ENCODE measurements around the gene NBEAL2. TPM values are rescaled to one million over a fixed set of nuclear protein-coding genes. Genes with fewer than 3 reads are reported as not detected.

The NBEAL2 gene
- total and polyA plus RNA-seq, 10 of the 15 experiments (the other 5 are each of a cell fraction or from before 2014, with no cell fraction given): 0.07 to 127 (median 29.4) TPM

GRCh38 chr3:47006145-47006651 lies 26.7 kb downstream of the NBEAL2 start (continued):
- no peak for TF ChIP-seq REST (IDR thresholded peaks at IDR 0.05; ENCODE audit: low read depth, low read length)
- TF ChIP-seq TARDBP (IDR thresholded peaks at IDR 0.05; ENCODE audit: borderline replicate concordance): no peak
- no peak for TF ChIP-seq RBBP5 (conservative IDR thresholded peaks at IDR 0.05)
- TF ChIP-seq SRF (IDR thresholded peaks at IDR 0.05; ENCODE audit: low read depth in 2 of 2, low read length in 2 of 2): no peak
- no peak for TF ChIP-seq CREB1 (IDR thresholded peaks at IDR 0.05; ENCODE audit: low read depth)
- TF ChIP-seq IKZF2 (IDR thresholded peaks at IDR 0.05): no peak
- TF ChIP-seq ZBTB33 (IDR thresholded peaks at IDR 0.05): no peak
- no peak for TF ChIP-seq NRF1 (conservative IDR thresholded peaks at IDR 0.05; ENCODE audit: low read depth, low read length)
- no peak for TF ChIP-seq ZBTB40 (IDR thresholded peaks at IDR 0.05; ENCODE audit: borderline replicate concordance)
- TF ChIP-seq NFIC (IDR thresholded peaks at IDR 0.05; ENCODE audit: low read depth, low read length): no peak
- TF ChIP-seq CHD4 (IDR thresholded peaks at IDR 0.05): no peak
- TF ChIP-seq CUX1 (IDR thresholded peaks at IDR 0.05; ENCODE audit: insufficient replicate concordance, low read depth, low read length): no peak

Data from GM12878 (cell line).